ENCODE measurements around the gene C1orf159. TPM values are rescaled to one million over a fixed set of nuclear protein-coding genes. Genes with fewer than 3 reads are reported as not detected.

Gene C1orf159
- total RNA-seq, 1 experiment from 2014 or later = 19.8 TPM

DNA sequence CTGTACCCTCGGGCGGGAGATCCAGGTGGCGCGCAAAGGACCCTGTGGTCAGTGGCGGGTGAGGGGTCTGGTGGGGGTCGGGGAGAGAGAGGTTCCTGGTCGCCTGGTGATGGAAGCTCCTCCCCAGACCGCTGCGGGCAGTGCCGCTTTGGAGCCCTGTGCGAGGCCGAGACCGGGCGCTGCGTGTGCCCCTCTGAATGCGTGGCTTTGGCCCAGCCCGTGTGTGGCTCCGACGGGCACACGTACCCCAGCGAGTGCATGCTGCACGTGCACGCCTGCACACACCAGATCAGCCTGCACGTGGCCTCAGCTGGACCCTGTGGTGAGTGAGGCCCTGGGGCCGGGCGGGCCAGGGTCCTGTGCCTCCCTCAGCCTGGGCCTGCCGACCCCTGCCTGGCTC, 72.5 kb downstream of the C1orf159 start:
- DNase-seq (ENCODE audit: low read depth) = no peak

DNA sequence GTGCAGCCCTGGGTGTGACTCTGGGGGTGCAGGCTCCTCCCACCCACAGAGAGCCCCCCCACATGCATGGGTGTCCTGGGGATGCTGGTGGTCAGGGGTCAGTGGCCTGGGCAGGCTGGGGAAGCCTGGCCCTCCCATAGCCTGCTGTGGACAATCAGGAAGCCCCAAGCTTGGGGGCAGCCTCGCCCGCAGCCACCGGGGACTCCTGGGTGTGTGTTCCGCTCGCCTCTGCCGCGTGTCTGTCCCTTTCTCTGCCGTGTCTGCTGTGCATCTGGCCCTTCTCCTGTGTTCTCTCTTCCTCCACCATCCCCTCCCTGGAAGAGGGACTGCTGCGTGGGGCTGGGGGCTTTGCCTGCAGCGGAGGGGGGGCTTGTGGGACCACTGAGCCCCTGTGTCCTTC, 73.1 kb downstream of the C1orf159 start:
- DNase-seq (ENCODE audit: low read depth) = no peak

DNA sequence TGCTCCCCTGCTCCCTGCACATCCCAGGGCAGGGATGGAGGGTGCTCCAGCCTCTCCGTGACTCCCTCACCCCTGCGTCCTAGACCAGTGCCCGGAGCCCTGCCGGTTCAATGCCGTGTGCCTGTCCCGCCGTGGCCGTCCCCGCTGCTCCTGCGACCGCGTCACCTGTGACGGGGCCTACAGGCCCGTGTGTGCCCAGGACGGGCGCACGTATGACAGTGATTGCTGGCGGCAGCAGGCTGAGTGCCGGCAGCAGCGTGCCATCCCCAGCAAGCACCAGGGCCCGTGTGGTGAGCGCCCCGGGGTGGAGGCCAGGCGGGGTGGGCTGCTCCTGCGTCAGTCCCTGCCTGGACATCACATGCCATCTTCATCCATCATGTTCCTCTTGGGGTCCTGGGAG, 74.0 kb downstream of the C1orf159 start:
- DNase-seq (ENCODE audit: low read depth) = no peak

DNA sequence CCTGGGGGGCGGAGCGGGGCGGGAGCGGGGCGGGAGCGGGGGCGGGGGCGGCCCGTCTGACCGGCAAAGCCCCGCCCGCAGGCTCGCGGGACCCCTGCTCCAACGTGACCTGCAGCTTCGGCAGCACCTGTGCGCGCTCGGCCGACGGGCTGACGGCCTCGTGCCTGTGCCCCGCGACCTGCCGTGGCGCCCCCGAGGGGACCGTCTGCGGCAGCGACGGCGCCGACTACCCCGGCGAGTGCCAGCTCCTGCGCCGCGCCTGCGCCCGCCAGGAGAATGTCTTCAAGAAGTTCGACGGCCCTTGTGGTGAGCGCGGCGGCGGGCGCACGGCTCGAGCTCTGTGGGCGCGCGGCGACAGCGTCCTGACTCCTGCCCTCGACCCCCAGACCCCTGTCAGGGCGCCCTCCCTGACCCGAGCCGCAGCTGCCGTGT, 74.8 kb downstream of the C1orf159 start:
- no peak for DNase-seq (ENCODE audit: low read depth)

DNA sequence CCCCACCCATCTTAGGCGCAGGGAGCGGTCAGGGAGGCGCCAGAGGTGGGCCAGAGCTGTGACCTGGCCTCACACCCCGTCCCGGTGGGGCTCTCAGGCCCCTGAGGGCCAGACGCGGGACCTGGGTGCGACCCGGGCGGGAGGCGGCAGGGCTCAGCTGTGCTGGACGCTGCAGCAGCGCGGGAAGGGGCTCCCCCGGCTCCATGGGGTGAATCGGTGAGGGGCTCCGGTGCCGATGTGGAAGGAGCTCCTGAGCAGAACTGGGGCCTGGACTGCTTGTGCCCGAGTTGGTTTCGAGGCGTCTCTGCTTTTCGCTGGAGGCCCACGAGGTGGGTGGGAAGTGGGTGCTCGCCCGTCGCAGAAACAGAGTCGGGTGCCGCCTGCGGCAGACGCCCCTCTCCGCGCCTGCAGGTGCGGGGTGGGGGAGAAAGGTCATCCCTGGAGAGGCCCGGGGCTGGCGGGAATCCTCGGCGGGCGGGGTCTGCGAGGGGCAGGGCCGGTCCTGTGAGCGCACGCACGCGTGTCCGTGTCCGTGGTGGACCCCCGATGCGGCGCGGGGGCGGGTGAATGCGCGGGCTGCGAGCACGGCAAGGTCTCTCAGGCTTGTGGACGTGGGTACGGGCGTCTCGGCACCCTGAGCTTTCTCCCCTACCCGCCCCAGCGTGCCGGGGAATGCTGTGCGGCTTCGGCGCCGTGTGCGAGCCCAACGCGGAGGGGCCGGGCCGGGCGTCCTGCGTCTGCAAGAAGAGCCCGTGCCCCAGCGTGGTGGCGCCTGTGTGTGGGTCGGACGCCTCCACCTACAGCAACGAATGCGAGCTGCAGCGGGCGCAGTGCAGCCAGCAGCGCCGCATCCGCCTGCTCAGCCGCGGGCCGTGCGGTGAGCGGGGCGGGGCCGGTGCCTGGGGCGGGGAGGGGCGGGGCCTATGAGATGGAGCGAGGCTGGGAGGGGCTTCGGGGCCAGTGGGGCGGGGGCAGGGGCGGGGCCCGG, 75.6 kb downstream of the C1orf159 start:
- DNase-seq (ENCODE audit: low read depth) = no peak

DNA sequence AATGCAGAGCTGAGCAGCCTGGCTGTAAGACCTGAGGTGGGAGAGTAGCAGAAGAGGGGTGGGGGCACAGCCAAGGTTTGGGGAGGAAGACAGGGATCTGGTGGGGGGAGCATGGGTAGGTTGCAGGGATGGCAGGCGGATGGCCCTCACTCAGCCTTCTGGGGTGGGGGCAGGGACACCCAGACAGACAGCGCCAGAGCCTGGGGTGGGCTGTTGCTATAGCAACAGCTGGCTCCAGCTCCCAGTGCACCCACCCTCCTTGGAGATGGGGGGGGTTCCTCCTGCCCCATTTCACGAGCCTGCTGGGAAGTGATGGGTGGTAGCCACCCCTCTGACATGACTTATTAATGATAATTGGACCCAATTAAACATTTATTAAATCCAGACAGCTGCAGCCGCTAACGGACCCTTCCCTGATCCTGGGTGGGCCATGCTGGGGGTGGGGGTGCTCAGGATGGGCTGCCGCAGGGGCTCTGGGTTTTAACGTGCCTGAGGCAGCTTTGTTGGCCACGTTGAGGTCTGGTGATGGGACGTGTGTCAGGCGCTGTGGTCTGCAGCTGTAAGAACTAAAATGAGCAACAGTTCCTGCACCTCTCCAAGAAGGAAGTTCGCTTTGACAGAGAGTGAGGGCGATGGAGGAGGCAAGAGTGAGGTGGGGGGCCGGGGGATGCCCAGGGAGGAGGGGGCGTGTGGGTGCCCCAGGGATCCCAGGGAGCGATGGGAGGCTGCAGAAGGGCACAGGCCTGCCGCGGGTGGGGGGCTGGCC, 76.6 kb downstream of the C1orf159 start:
- DNase-seq (ENCODE audit: low read depth) = no peak

DNA sequence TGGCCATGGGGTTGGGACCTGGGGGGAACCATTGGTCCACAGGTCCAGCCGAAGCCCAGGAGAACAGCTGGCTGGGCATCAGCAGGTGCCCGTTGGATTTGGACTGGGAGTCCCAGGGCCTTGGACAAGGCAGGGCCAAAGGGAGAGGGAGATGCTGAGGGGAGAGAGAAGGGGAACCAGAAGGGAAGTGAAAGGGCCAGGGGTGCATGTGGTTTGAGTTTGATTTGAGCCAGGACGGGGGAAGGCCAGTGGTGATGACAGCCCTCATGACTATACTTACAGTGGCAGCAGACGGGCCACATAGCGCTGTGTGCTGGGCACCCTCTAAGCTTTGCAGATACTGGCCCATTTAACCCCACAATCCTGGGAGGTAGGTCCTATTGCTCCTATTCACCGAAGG, 77.2 kb downstream of the C1orf159 start:
- no peak for DNase-seq (ENCODE audit: low read depth)

DNA sequence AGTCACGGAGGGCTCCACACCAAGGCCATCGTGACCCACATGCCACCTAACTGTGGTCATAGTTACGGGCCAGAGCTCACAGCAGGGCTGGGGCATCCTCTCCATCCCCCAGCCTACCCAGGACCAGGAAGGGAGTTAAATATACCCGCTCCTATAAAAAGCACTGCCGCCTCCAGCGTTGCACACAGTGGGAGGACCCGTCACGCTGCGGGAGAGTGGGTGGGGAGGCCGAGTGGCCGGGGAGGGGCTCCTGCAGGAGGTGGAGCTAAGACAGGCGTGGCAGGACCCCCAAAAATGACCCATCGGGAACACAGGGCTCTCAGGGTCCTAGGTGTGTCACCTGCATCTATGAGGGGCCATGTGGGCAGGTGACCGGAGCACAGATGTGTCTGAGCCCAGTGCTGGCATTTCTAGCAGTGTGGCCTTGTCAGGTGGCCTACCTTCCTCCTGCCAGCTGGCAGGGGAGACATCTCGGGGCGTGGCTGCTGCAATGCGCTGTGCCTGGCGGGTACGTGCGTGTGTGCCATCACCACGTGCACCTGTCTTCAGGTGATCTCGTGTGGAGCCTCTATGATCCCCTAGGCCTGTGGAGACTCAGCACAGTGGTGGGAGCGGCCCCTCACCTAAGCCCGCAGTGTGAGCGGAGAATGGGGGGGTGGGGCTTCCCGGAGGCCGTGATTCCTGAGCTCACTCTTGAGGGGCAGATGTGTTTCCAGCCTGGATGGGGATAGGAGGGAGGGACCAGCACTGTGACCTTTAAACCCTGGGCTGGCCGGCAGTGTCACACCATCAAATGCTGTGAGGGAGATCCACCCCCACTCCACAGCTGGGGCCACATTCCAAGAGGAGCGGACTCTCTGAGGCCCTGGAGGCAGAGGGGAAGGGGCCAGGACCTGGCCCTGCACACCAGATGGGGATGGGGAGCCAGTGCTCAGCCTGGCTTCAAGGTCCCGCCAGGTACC, 78.2 kb downstream of the C1orf159 start:
- no peak for DNase-seq (ENCODE audit: low read depth)

DNA sequence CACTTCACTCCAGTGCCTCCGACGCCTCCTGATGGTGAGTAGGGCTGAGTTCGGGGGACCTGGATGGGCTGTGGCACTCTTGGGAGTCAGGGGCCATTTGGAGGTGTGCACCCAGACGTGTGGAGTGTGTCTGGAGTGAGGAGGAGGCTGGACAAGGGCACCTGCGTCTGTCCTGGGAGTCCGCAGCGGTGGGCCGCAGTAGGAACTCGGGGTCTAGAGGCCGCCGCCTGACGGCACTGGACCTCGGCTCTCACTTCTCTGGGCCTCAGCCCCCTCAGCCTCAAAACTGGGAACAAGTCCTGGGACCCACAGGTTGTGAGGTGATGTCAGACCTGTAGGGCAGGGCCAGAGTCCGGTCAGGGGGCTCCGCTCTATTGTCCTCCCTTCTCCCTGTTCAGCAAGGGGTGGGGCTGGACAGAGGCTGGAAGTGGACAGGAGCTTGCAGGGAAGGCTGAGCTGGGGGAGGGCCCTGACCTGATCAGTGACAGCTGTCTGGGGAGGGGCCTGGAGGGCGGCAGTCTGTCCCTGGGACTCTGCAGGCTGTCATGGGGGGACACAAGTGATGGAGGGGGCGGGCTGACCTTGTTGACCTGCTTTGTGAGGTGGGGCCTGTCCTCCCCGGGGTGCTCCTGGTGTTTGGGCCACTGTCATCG, 80.5 kb downstream of the C1orf159 start:
- no peak for DNase-seq (ENCODE audit: low read depth)

DNA sequence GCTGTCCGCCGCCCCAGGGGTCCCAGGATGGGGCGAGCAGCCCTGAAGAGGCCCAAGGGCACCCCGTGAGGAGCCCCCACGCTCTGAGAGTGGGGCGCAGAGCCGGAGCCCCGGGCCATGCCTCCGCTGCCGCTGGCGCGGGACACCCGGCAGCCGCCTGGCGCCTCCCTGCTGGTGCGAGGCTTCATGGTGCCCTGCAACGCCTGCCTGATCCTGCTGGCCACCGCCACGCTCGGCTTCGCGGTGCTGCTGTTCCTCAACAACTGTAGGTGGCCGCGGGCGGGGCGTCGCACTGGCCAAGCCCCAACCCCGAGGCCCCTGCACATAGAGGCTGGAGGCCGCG, 81.5 kb downstream of the C1orf159 start:
- DNase-seq (ENCODE audit: low read depth) = no peak

DNA sequence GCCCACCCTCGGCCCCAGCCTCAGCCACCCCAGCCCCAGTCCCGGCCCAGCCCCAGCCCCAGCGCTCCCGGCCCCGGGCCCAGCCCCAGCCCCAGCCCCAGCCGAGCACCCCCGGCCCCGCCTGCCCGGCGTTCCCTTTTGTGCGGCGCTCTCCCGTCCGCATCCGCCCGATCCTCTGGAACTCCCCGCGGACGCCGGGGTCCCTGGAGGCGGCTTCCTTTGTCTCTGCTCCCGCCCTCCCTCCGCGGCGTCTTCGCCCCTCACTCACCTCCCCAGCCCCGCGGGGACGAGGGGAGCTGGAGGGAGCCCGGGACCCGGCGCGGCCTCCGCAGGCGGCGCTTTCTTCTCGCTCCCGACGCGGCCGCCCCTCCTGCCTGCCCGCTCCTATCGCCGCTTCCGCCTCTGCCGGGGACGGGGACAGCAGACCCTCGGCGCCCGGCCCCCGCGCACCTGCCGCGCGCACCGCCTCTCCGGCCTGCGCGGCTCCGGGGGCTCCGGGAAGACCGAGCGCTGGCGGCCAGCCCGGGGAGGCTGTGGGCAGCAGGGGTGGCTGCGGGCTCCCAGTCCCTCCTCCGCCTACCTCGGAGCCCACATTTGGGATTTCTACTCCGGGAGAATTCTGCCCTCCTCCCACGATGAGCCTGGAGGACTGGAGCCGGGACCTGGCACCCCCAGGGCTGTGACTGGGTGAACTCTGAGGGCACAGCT, 82.0 kb downstream of the C1orf159 start:
- DNase-seq (ENCODE audit: low read depth) = no peak

DNA sequence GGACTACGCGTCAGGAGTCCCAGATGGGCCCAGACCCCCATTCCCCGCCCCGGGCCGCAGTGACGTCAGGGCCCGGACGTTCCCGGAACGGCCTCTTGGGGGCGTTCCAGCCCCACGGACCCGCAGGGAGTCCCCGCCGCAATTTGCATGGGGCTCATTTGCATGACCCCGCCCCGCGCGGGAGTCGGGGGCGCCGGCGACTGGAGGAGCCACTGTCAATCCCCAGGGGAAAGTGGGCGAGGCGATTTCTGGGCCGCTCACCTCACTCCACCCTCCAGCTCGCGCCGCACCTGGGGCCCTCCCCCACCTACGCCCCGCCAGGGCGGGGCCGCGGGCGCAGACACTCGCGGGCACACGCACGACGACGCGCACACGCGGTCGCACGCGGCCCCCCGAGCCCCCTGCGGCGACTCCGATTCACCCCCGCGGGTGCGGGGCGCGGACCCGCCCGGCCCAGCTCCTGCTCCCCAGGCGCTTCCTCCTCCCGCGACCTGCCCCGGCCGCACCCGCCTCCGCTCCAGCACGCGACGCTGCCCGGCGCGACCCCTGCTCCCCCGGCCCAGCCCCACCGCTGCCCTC, 82.8 kb downstream of the C1orf159 start:
- DNase-seq (ENCODE audit: low read depth) = no peak

DNA sequence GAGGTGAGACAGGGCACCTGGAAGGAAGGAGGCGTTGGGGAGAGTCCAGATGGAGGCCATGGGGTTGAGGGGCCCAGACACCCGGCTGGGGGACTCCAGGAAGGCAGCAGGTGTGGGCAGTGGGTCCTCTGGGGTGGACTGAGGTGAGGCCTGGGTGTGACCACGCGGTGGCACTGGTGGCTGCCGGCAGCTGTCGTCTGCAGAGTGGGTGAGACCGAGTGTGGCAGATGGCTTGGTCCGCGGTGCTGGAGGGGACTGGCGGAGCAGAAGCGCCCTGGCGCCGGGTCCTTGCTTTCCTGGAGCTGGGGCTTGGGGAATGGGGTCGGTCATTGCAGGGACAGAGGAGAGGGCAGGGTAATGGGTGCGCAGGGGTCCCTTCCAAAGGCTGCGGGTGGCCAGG, 83.5 kb downstream of the C1orf159 start:
- DNase-seq (ENCODE audit: low read depth) = no peak

Other genes with a start within 250 kb of the C1orf159 start
- gene SAMD11, start 192.2 kb downstream of the C1orf159 start, total RNA-seq (2014; rRNA removed; shearing (Covaris generic)) = 0.37 and 0.50 TPM in 2 replicates
- gene NOC2L, start 156.8 kb downstream of the C1orf159 start, total RNA-seq (2014; rRNA removed; shearing (Covaris generic)) = 312 and 330 TPM in 2 replicates
- gene KLHL17, start 155.5 kb downstream of the C1orf159 start, total RNA-seq (2014; rRNA removed; shearing (Covaris generic)) = 10.7 and 12.6 TPM in 2 replicates
- gene PLEKHN1, start 149.6 kb downstream of the C1orf159 start, total RNA-seq (2014; rRNA removed; shearing (Covaris generic)) = 2.5 and 3.3 TPM in 2 replicates
- gene PERM1, start 134.0 kb downstream of the C1orf159 start, total RNA-seq (2014; rRNA removed; shearing (Covaris generic)) = 0.50 TPM in 1 of 2 replicates, not detected in the other
- 3.5 and 7.6 TPM in 2 replicates for gene HES4, start 116.0 kb downstream of the C1orf159 start, total RNA-seq (2014; rRNA removed; shearing (Covaris generic))
- 48.6 and 53.3 TPM in 2 replicates for gene ISG15, start 102.6 kb downstream of the C1orf159 start, total RNA-seq (2014; rRNA removed; shearing (Covaris generic))
- gene AGRN, start 96.0 kb downstream of the C1orf159 start, total RNA-seq (2014; rRNA removed; shearing (Covaris generic)) = 89.9 and 101 TPM in 2 replicates
- not detected in 2 replicates for gene RNF223, start 41.8 kb downstream of the C1orf159 start, total RNA-seq (2014; rRNA removed; shearing (Covaris generic))
- gene TTLL10, start 57.8 kb upstream of the C1orf159 start, total RNA-seq (2014; rRNA removed; shearing (Covaris generic)) = not detected in 2 replicates
- not detected in 2 replicates for gene TNFRSF18, start 90.5 kb upstream of the C1orf159 start, total RNA-seq (2014; rRNA removed; shearing (Covaris generic))
- 0.88 TPM in 1 of 2 replicates, not detected in the other for gene TNFRSF4, start 98.1 kb upstream of the C1orf159 start, total RNA-seq (2014; rRNA removed; shearing (Covaris generic))
- gene SDF4, start 115.9 kb upstream of the C1orf159 start, total RNA-seq (2014; rRNA removed; shearing (Covaris generic)) = 110 and 119 TPM in 2 replicates
- gene B3GALT6, start 116.1 kb upstream of the C1orf159 start, total RNA-seq (2014; rRNA removed; shearing (Covaris generic)) = 27.3 and 37.6 TPM in 2 replicates
- gene C1QTNF12, start 130.6 kb upstream of the C1orf159 start, total RNA-seq (2014; rRNA removed; shearing (Covaris generic)) = 0.40 and 1.5 TPM in 2 replicates
- 125 and 139 TPM in 2 replicates for gene UBE2J2, start 157.8 kb upstream of the C1orf159 start, total RNA-seq (2014; rRNA removed; shearing (Covaris generic))
- gene SCNN1D, start 164.3 kb upstream of the C1orf159 start, total RNA-seq (2014; rRNA removed; shearing (Covaris generic)) = 0.20 and 0.59 TPM in 2 replicates
- gene ACAP3, start 191.8 kb upstream of the C1orf159 start, total RNA-seq (2014; rRNA removed; shearing (Covaris generic)) = 28.9 and 34.9 TPM in 2 replicates
- gene PUSL1, start 192.5 kb upstream of the C1orf159 start, total RNA-seq (2014; rRNA removed; shearing (Covaris generic)) = 42.0 and 43.9 TPM in 2 replicates
- gene INTS11, start 208.6 kb upstream of the C1orf159 start, total RNA-seq (2014; rRNA removed; shearing (Covaris generic)) = 142 and 143 TPM in 2 replicates
- gene CPTP, start 208.7 kb upstream of the C1orf159 start, total RNA-seq (2014; rRNA removed; shearing (Covaris generic)) = 36.8 and 55.0 TPM in 2 replicates
- 0.03 and 0.08 TPM in 2 replicates for gene TAS1R3, start 215.2 kb upstream of the C1orf159 start, total RNA-seq (2014; rRNA removed; shearing (Covaris generic))
- 113 and 118 TPM in 2 replicates for gene DVL1, start 233.3 kb upstream of the C1orf159 start, total RNA-seq (2014; rRNA removed; shearing (Covaris generic))
- 0.11 and 0.50 TPM in 2 replicates for gene MXRA8, start 242.5 kb upstream of the C1orf159 start, total RNA-seq (2014; rRNA removed; shearing (Covaris generic))